HL-60 (cell line): ENCODE measurements around the gene TBC1D22A.

Source experiments
- DNase-seq, 2 experiments: peaks; one replicate each; pipeline ENCODE4 v3.0.0-alpha.2; 2010 to 2020; ENCODE audit warnings: low read depth in 1 of 2, low spot score in 1 of 2
- H3K27ac ChIP-seq: fragments of 250-450 bp; sonication (Bioruptor Pico); replicated peaks from 2 replicates; pipeline ENCODE4 v1.5.1; 2020; ENCODE audit warnings: mild to moderate bottlenecking, moderate library complexity
- H3K27me3 ChIP-seq: fragments of 250-450 bp; sonication (Bioruptor Pico); 2 replicates; pipeline ENCODE4 v1.5.1; 2021; ENCODE audit warnings: mild to moderate bottlenecking, moderate library complexity; ENCODE audit not compliant: insufficient read depth, poor library complexity, severe bottlenecking
- H3K4me3 ChIP-seq: replicated peaks from 2 replicates; pipeline ENCODE4 v1.5.1; 2011; ENCODE audit warnings: mild to moderate bottlenecking, control low read depth, low read length; ENCODE audit not compliant: insufficient read depth
- CTCF ChIP-seq: IDR thresholded peaks from one replicate; pipeline ENCODE4 v1.5.1; 2011; ENCODE audit warnings: low read length, control low read depth, inconsistent platforms; ENCODE audit not compliant: insufficient read depth
- GABPA ChIP-seq: IDR thresholded peaks from 2 replicates; pipeline ENCODE4 v1.6.1; 2012; ENCODE audit warnings: low read depth
- POLR2AphosphoS5 ChIP-seq: IDR thresholded peaks from 2 replicates; pipeline ENCODE4 v1.6.1; 2012; ENCODE audit warnings: low read depth
- REST ChIP-seq: IDR thresholded peaks from 2 replicates; pipeline ENCODE4 v1.6.1; 2012; ENCODE audit warnings: low read depth; ENCODE audit not compliant: insufficient replicate concordance
- SPI1 ChIP-seq: IDR thresholded peaks from 2 replicates; pipeline ENCODE4 v1.6.1; 2012; ENCODE audit warnings: low read depth, mild to moderate bottlenecking, borderline replicate concordance

TBC1D22A gene

GRCh38 chr22:47040486-47041270 is 278.2 kb downstream of the TBC1D22A start:
- no peak for TF ChIP-seq REST
- TF ChIP-seq SPI1, result no peak
- no peak for TF ChIP-seq CTCF
- TF ChIP-seq GABPA, result no peak
- Histone ChIP-seq H3K27me3 (no peaks in the 10 kb centered on the region), H3K4me3 (no peak overlapping the region), H3K27ac (no peak overlapping the region)
- DNase-seq, result no peak

- DNase-seq, result no peak
- Histone ChIP-seq H3K4me3 (no peak overlapping the region), H3K27me3 (no peaks in the 10 kb centered on the region), H3K27ac (no peak overlapping the region)
- no peak for TF ChIP-seq REST
- no peak for TF ChIP-seq POLR2AphosphoS5
- TF ChIP-seq CTCF, result no peak
- no peak for TF ChIP-seq GABPA
- no peak for TF ChIP-seq SPI1
Observed at GRCh38 chr22:47041271-47042115, 279.0 kb downstream of the TBC1D22A start.

- Histone ChIP-seq H3K27ac (no peak overlapping the region), H3K27me3 (no peaks in the 10 kb centered on the region), H3K4me3 (no peak overlapping the region)
- DNase-seq, result no peak
- TF ChIP-seq GABPA (no peak), CTCF (no peak), POLR2AphosphoS5 (no peak), REST (no peak), SPI1 (no peak)
Observed at GRCh38 chr22:47042116-47042825, 279.8 kb downstream of the TBC1D22A start.
